Breast epithelium (tissue), 3 donors: Measurements from ENCODE around the gene TAF10.

Experiments
- CTCF ChIP-seq, 3 donors: fragments of 450-650 bp; IDR thresholded peaks; one replicate each; pipeline ENCODE4 v1.5.1; 2016 to 2017; ENCODE audit warnings: antibody characterized with exemption in 3 of 3, mild to moderate bottlenecking in 3 of 3, moderate library complexity in 3 of 3
- POLR2A ChIP-seq: fragments of 450-650 bp; IDR thresholded peaks from one replicate; pipeline ENCODE4 v1.6.1; 2016; ENCODE audit warnings: antibody characterized with exemption, mild to moderate bottlenecking, moderate library complexity
- POLR2AphosphoS5 ChIP-seq, 3 donors: sonication (generic); formaldehyde crosslinking; IDR thresholded peaks; one replicate each; pipeline ENCODE4 v1.6.1; 2017; ENCODE audit warnings: antibody characterized with exemption in 3 of 3

DNA sequence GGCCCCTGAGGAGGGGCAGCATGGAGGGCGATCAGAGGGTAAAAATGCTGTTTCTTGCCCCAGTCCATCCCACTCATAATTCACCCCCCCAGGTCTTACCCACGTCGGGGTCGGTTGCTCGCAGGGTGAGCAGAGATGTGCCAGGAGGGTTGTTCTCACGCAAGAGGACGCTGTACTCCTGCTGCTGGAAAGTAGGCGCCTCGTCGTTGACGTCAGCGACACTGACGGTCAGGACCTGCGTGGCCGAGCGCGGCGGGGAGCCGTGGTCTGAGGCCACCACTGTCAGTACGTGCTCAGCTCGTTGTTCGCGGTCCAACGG lies 17.5 kb upstream of the TAF10 start:
- TF ChIP-seq CTCF (IDR thresholded peaks at IDR 0.05) = no peak
- TF ChIP-seq POLR2A = no peak
- TF ChIP-seq POLR2AphosphoS5 (IDR thresholded peaks at IDR 0.05) = no peak
